ENCODE data around the gene SLC22A31.
"Not testable (repeated sequence)": the region's sequence is repeated elsewhere in the genome, so short reads cannot be mapped to it uniquely, and the experiment has no call there.

SLC22A31 gene

GRCh38 chr16:89167425-89167941, 32.9 kb downstream of the SLC22A31 start:
- peak; percentile 67 to 96 (median 88) for DNase-seq (ENCODE audit: low read depth in 2 of 3, low spot score in 2 of 3)

GRCh38 chr16:89166696-89167424, 33.5 kb downstream of the SLC22A31 start:
- no peak for DNase-seq (ENCODE audit: low read depth in 2 of 3, low spot score in 2 of 3)

GRCh38 chr16:89165681-89165979, 34.7 kb downstream of the SLC22A31 start:
- not testable (repeated sequence) for DNase-seq (ENCODE audit: low read depth in 2 of 3, low spot score in 2 of 3)

- no peak for DNase-seq (ENCODE audit: low read depth in 2 of 3, low spot score in 2 of 3)
Measured at GRCh38 chr16:89164847-89165680, 35.3 kb downstream of the SLC22A31 start.

- DNase-seq (ENCODE audit: low read depth in 2 of 3, low spot score in 2 of 3), result no peak
Measured at GRCh38 chr16:89164436-89164835, 35.9 kb downstream of the SLC22A31 start.

GRCh38 chr16:89163297-89163696, 37.0 kb downstream of the SLC22A31 start:
- DNase-seq (ENCODE audit: low read depth in 2 of 3, low spot score in 2 of 3), result no peak

GRCh38 chr16:89161763-89162713, 38.3 kb downstream of the SLC22A31 start:
- no peak for DNase-seq (ENCODE audit: low read depth in 2 of 3, low spot score in 2 of 3)

- DNase-seq (ENCODE audit: low read depth in 2 of 3, low spot score in 2 of 3), result no peak
Measured at GRCh38 chr16:89160977-89161701, 39.2 kb downstream of the SLC22A31 start.

- no peak for DNase-seq (ENCODE audit: low read depth in 2 of 3, low spot score in 2 of 3)
Measured at GRCh38 chr16:89159850-89160354, 40.4 kb downstream of the SLC22A31 start.

- no peak for DNase-seq (ENCODE audit: low read depth in 2 of 3, low spot score in 2 of 3)
Measured at GRCh38 chr16:89159066-89159849, 41.1 kb downstream of the SLC22A31 start.

- DNase-seq (ENCODE audit: low read depth in 2 of 3, low spot score in 2 of 3), result no peak
Measured at GRCh38 chr16:89157778-89158177, 42.6 kb downstream of the SLC22A31 start.

GRCh38 chr16:89156740-89157645, 43.3 kb downstream of the SLC22A31 start:
- DNase-seq (ENCODE audit: low read depth in 2 of 3, low spot score in 2 of 3), result no peak

- no peak for DNase-seq (ENCODE audit: low read depth in 2 of 3, low spot score in 2 of 3)
Measured at GRCh38 chr16:89155851-89156739, 44.2 kb downstream of the SLC22A31 start.

- DNase-seq (ENCODE audit: low read depth in 2 of 3, low spot score in 2 of 3), result no peak
Measured at GRCh38 chr16:89155184-89155679, 45.1 kb downstream of the SLC22A31 start.

- no peak for DNase-seq (ENCODE audit: low read depth in 2 of 3, low spot score in 2 of 3)
Measured at GRCh38 chr16:89154390-89155183, 45.8 kb downstream of the SLC22A31 start.

- no peak for DNase-seq (ENCODE audit: low read depth in 2 of 3, low spot score in 2 of 3)
Measured at GRCh38 chr16:89153848-89154271, 46.5 kb downstream of the SLC22A31 start.
